Astrocyte (in vitro differentiated cells and primary cell): ENCODE results near the gene TMEM266. TPM values are rescaled to one million over a fixed set of nuclear protein-coding genes. Genes with fewer than 3 reads are reported as not detected.

ENCODE experiments used
- DNase-seq: peaks from one replicate; pipeline ENCODE4 v3.0.0-alpha.2; 2010; ENCODE audit warnings: low read depth
- FAIRE-seq: peaks from 2 replicates; lab custom pipeline; 2011; peaks lifted over from hg19 to GRCh38; lab: Jason Lieb, UNC
- H2AFZ ChIP-seq: 2 replicates; pipeline ENCODE4 v1.6.0; 2012; ENCODE audit warnings: low read depth, low read length, inconsistent platforms
- H3K27ac ChIP-seq: 2 replicates; pipeline ENCODE4 v1.5.1; 2011; ENCODE audit warnings: low read depth, low read length, inconsistent platforms
- H3K27me3 ChIP-seq: 2 replicates; pipeline ENCODE4 v1.6.0; 2011; ENCODE audit warnings: low read length, inconsistent platforms; ENCODE audit not compliant: insufficient read depth
- H3K36me3 ChIP-seq: 2 replicates; pipeline ENCODE4 v1.5.1; 2011; ENCODE audit warnings: low read length, inconsistent platforms; ENCODE audit not compliant: insufficient read depth
- H3K4me1 ChIP-seq: 2 replicates; pipeline ENCODE4 v1.5.1; 2011; ENCODE audit warnings: low read length, inconsistent platforms; ENCODE audit not compliant: insufficient read depth
- H3K4me2 ChIP-seq: 2 replicates; pipeline ENCODE4 v1.6.0; 2012; ENCODE audit warnings: low read length, inconsistent platforms
- H3K4me3 ChIP-seq: 2 replicates; pipeline ENCODE4 v1.5.1; 2011; ENCODE audit warnings: low read depth, mild to moderate bottlenecking, low read length, inconsistent platforms; ENCODE audit not compliant: insufficient read depth
- H3K79me2 ChIP-seq: 2 replicates; pipeline ENCODE4 v1.6.0; 2012; ENCODE audit warnings: mild to moderate bottlenecking, low read length, inconsistent platforms; ENCODE audit not compliant: insufficient read depth
- H3K9ac ChIP-seq: 2 replicates; pipeline ENCODE4 v1.6.0; 2012; ENCODE audit warnings: mild to moderate bottlenecking, low read length, inconsistent platforms
- H3K9me3 ChIP-seq: 2 replicates; pipeline ENCODE4 v1.5.1; 2012; ENCODE audit warnings: low read depth, mild to moderate bottlenecking, low read length, inconsistent platforms; ENCODE audit not compliant: insufficient read depth
- H4K20me1 ChIP-seq: 2 replicates; pipeline ENCODE4 v1.6.0; 2012; ENCODE audit warnings: low read length, inconsistent platforms; ENCODE audit not compliant: insufficient read depth
- H3K27ac Mint-ChIP-seq: one replicate; pipeline ENCODE4 v1.8.0; 2021; ENCODE audit warnings: mild to moderate bottlenecking, mixed read lengths; ENCODE audit not compliant: unreplicated experiment
- H3K27me3 Mint-ChIP-seq: one replicate; pipeline ENCODE4 v1.8.0; 2021; ENCODE audit warnings: low read depth, mixed read lengths; ENCODE audit not compliant: unreplicated experiment
- H3K36me3 Mint-ChIP-seq: one replicate; pipeline ENCODE4 v1.8.0; 2021; ENCODE audit warnings: low read depth, mixed read lengths; ENCODE audit not compliant: unreplicated experiment
- H3K4me1 Mint-ChIP-seq: one replicate; pipeline ENCODE4 v1.8.0; 2021; ENCODE audit warnings: low read depth, mixed read lengths; ENCODE audit not compliant: unreplicated experiment
- H3K4me3 Mint-ChIP-seq: one replicate; pipeline ENCODE4 v1.8.0; 2021; ENCODE audit warnings: mild to moderate bottlenecking, moderate library complexity, mixed read lengths; ENCODE audit not compliant: unreplicated experiment
- H3K9me3 Mint-ChIP-seq: one replicate; pipeline ENCODE4 v1.8.0; 2021; ENCODE audit warnings: mild to moderate bottlenecking, mixed read lengths; ENCODE audit not compliant: unreplicated experiment
- CTCF ChIP-seq: IDR thresholded peaks from 2 replicates; pipeline ENCODE4 v1.5.1; 2011; ENCODE audit warnings: low read depth, mild to moderate bottlenecking, inconsistent platforms, low read length, moderate library complexity; ENCODE audit not compliant: insufficient read depth
- EZH2 ChIP-seq: IDR thresholded peaks from 2 replicates; pipeline ENCODE4 v1.6.1; 2012; ENCODE audit warnings: mild to moderate bottlenecking, low read length, inconsistent platforms; ENCODE audit not compliant: insufficient read depth
- total RNA-seq: library from RNA; stranded (reverse); gene quantifications from 2 replicates; pipeline ENCODE4 v1.2.1, GENCODE V29; 2021

The TMEM266 gene
- total RNA-seq, 1 donor from 2014 or later = 0.36 TPM

DNA sequence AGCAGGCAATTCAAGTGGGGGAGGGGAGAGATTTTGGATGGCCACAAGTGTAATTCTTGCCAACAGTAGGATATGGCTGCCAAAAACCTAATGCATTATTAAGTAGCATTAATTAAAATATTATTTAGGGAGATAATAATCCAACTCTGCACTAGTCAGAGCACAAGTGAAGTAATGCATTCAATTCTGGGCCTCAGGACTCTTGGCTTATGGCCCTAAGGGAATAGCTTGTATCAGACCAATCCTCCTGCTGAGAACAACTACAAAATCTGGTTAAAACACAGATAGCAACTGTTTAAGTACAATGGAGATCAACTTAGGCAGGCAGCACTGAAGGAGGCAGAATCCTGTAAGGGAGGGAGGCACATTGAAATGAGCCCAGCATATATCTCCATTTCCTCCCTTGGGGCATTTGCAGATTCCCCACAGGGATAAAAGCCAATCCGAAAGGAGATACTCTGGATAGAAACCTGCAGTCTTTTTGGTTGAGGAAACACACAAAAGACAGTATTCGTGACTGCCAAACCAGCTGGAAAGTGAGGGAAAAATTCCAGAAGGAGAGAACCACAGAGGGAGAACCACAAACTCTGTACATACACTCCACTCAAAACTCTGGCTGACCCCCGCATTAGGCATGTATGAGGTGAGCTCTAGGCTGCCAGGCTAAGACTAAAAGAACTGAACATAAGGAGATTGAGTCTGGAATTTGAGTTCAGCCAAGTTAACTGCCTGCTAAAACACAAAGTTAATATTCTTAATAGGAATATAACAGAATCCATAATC, 194.1 kb downstream of the TMEM266 start:
- no peaks in the 10 kb centered on the region for H3K9me3 ChIP-seq
- no peak overlapping the region for H3K4me3 ChIP-seq
- no peaks in the 10 kb centered on the region for H3K27me3 ChIP-seq
- H3K79me2 ChIP-seq = no peaks in the 10 kb centered on the region
- no peaks in the 10 kb centered on the region for H3K4me1 ChIP-seq
- no peak overlapping the region for H3K4me2 ChIP-seq
- peak; percentile 41 for DNase-seq
- peaks cover 2% of the 10 kb centered on the region for H3K4me1 Mint-ChIP-seq
- no peak overlapping the region for H2AFZ ChIP-seq
- H3K27ac ChIP-seq = no peak overlapping the region
- H3K9ac ChIP-seq = no peak overlapping the region
- H3K9me3 Mint-ChIP-seq = peaks cover 1% of the 10 kb centered on the region
- H4K20me1 ChIP-seq = no peaks in the 10 kb centered on the region
- no peak overlapping the region for H3K4me3 Mint-ChIP-seq
- no peaks in the 10 kb centered on the region for H3K27me3 Mint-ChIP-seq
- H3K36me3 ChIP-seq = no peaks in the 10 kb centered on the region
- no peak overlapping the region for H3K27ac Mint-ChIP-seq
- FAIRE-seq = no peak
- TF ChIP-seq EZH2 = no peak
- TF ChIP-seq CTCF = no peak
- peaks cover 5% of the 10 kb centered on the region for H3K36me3 Mint-ChIP-seq

Other genes starting within 250 kb of the TMEM266 start
- 44.2 and 47.7 TPM in 2 replicates for gene UBE2Q2, start 216.5 kb upstream of the TMEM266 start, total RNA-seq
- 69.1 and 76.5 TPM in 2 replicates for gene FBXO22, start 156.1 kb upstream of the TMEM266 start, total RNA-seq
- 0.18 TPM in 1 of 2 replicates, not detected in the other for gene NRG4, start 47.6 kb upstream of the TMEM266 start, total RNA-seq